Measurements from ENCODE around the gene GMNN.
"Not testable (repeated sequence)": the region's sequence is repeated elsewhere in the genome, so short reads cannot be mapped to it uniquely, and the experiment has no call there.

The GMNN gene

GRCh38 chr6:24761851-24762250 is 12.9 kb upstream of the GMNN start:
- DNase-seq (ENCODE audit: low spot score), result no peak

- DNase-seq (ENCODE audit: low spot score), result no peak
Observed at GRCh38 chr6:24763578-24763977, 11.2 kb upstream of the GMNN start.

GRCh38 chr6:24764833-24765828 is 9.6 kb upstream of the GMNN start:
- not testable (repeated sequence) for DNase-seq (ENCODE audit: low spot score)

GRCh38 chr6:24765968-24766367 is 8.8 kb upstream of the GMNN start:
- not testable (repeated sequence) for DNase-seq (ENCODE audit: low spot score)

- DNase-seq (ENCODE audit: low spot score), result peak; percentile 22
Observed at GRCh38 chr6:24766680-24767462, 7.9 kb upstream of the GMNN start.

- no peak for DNase-seq (ENCODE audit: low spot score)
Observed at GRCh38 chr6:24768361-24768760, 6.4 kb upstream of the GMNN start.

- DNase-seq (ENCODE audit: low spot score), result no peak
Observed at GRCh38 chr6:24775520-24776058, 852 bp downstream of the GMNN start.

- DNase-seq (ENCODE audit: low spot score), result no peak
Observed at GRCh38 chr6:24777227-24777626, 2.5 kb downstream of the GMNN start.

- DNase-seq (ENCODE audit: low spot score), result no peak
Observed at GRCh38 chr6:24778121-24778520, 3.4 kb downstream of the GMNN start.

- DNase-seq (ENCODE audit: low spot score), result no peak
Observed at GRCh38 chr6:24778878-24779277, 4.1 kb downstream of the GMNN start.

- no peak for DNase-seq (ENCODE audit: low spot score)
Observed at GRCh38 chr6:24779416-24780016, 4.8 kb downstream of the GMNN start.

GRCh38 chr6:24780206-24780605 is 5.5 kb downstream of the GMNN start:
- no peak for DNase-seq (ENCODE audit: low spot score)

- no peak for DNase-seq (ENCODE audit: low spot score)
Observed at GRCh38 chr6:24788031-24788665, 13.4 kb downstream of the GMNN start.

GRCh38 chr6:24795106-24795505 is 20.4 kb downstream of the GMNN start:
- no peak for DNase-seq (ENCODE audit: low spot score)

- DNase-seq (ENCODE audit: low spot score), result no peak
Observed at GRCh38 chr6:24796616-24797290, 22.0 kb downstream of the GMNN start.

GRCh38 chr6:24797596-24798216 is 23.0 kb downstream of the GMNN start:
- DNase-seq (ENCODE audit: low spot score), result no peak

GRCh38 chr6:24798740-24799540 is 24.2 kb downstream of the GMNN start, which contains the start of gene ARMH2:
TSS of gene ARMH2 (minus strand) at chr6:24798917. CDS start at chr6:24798857, 60 bp downstream.
- DNase-seq (ENCODE audit: low spot score), result no peak

- DNase-seq (ENCODE audit: low spot score), result no peak
Observed at GRCh38 chr6:24799541-24799915, 24.8 kb downstream of the GMNN start.

- DNase-seq (ENCODE audit: low spot score), result no peak
Observed at GRCh38 chr6:24802271-24803059, 27.7 kb downstream of the GMNN start.

Data from cerebellar cortex (tissue), 1 donor.